Measurements from ENCODE around the gene IGF2BP3. TPM values are rescaled to one million over a fixed set of nuclear protein-coding genes. Genes with fewer than 3 reads are reported as not detected.

Gene IGF2BP3
- total RNA-seq, 1 donor from 2014 or later: 1.2 TPM

DNA sequence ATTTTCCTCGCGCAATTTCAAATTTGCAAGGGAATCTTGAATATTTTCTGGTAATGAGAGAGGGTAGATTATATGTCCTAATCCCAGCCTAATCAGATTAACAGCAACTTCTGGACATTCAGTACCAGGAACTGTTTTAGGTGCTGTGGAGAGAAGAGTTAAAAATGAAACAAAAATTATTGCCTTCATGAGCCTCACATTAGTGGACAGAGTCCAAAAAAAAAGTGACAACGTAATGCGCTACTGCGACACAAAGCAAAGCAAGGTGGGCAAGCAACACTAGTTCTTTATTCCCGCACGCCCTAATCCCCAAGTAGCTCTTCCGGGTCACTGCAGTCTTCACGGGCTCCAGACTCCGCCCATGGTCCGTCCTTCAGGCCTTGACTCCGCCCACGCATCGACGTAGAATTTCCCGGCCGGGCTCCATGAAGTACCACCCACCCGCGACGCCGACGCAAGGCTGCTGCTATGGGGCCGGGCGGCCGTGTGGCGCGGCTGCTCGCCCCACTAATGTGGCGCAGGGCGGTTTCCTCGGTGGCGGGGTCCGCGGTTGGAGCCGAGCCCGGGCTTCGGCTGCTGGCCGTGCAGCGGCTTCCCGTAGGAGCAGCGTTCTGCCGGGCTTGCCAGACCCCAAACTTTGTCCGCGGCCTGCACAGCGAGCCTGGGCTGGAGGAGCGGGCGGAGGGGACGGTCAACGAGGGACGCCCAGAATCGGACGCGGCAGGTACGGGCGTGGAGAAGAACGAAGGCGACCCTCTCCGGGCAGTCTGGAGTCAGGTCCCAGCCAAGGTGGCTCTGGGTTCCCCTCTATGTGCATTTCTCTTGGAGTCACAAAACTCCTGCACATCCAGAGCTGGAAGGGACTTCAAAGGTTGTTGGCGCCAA is 171.2 kb downstream of the IGF2BP3 start, which contains the start of gene MALSU1:
Gene MALSU1 (plus strand): TSS at position 455 of the 885 bp plus-strand sequence. CDS start 14 bp downstream, at position 469.
- DNase-seq (ENCODE audit: low spot score): peak; percentile 97

DNA sequence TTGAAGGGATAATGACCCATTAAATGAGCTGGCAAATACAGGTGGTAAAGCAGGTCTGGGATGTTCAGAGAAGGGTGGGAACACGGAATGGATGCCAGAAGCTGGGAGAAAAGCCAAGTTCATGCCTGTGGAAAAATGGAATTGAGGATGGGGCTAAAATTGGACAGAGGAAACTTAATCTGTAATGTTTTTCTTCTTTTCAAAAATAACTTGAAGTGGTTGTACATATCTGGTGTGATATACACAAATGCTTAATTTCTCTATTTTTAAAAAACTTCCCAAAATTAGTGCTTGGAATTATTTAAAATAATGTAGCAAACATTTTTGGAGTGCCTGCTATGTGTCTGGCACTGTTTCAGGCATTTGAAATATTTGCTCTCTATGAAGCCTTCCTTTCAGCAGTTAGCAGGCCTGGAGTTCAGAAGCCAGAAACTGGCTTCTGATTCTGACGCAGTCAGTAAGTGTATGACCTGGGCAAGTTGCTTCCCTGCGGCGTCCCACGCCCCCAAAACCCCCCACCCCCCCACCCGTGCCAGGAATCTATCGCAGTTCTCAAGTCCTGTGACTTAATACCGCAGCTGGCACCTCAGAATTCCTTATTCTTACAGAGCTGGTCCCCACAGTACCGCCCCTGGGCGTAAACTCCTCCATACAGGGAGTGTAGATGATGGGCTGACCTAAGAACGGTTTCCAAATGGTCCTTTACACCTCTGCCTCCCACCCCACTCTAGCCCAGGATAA is 172.0 kb downstream of the IGF2BP3 start:
- DNase-seq (ENCODE audit: low spot score): no peak

DNA sequence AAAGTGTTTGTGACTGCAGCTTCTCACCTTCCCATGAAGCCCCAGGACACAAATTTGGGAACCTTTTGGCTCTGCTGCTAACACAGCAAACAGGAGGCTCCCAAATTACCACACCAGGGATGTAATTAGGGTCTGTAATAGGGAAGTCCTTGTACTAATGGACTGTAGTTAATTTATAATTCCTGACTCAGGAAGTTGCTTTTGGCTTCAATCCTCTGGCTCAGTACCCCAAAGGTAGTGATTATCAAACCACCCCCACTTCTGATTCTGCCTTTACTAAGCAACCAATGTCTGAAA is 174.9 kb downstream of the IGF2BP3 start:
- DNase-seq (ENCODE audit: low spot score): no peak

DNA sequence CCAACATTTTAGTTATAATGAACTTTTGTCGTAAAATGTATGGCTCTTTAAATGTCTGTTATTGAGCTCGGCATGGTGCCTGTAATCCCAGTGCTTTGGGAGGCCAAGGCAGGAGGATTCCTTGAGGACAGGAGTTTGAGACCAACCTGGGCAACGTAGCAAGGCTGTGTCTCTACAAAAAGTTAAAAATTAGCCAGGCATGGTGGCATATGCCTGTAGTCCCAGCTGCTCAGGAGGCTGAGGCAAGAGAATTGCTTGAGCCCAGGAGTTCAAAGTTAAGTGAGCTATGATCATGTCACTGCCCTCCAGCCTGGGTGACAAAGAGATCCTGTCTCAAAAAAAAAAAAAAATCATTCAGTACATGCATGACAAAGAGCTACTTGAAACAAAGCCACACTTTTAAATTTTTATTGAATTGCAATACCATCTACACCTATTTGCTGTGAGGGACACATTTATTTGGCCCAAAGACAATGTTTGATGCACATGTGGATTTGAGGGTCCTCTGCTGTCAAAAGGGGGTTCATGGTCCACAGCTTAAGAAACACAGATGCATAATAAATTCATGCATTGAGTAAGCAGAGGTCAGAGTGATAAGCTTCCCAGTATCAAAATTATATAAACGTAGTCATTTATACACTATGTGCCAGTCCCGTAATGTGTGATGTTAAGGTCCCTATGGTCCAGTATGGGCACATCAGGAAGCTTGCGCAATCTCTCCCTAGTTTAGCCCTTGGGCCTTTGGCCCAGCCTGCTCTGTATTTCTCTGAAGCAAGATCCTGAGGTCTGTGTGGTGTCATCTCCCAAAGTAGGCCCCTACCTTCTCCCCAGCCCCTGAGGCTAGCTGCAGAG is 175.5 kb downstream of the IGF2BP3 start:
- no peak for DNase-seq (ENCODE audit: low spot score)

DNA sequence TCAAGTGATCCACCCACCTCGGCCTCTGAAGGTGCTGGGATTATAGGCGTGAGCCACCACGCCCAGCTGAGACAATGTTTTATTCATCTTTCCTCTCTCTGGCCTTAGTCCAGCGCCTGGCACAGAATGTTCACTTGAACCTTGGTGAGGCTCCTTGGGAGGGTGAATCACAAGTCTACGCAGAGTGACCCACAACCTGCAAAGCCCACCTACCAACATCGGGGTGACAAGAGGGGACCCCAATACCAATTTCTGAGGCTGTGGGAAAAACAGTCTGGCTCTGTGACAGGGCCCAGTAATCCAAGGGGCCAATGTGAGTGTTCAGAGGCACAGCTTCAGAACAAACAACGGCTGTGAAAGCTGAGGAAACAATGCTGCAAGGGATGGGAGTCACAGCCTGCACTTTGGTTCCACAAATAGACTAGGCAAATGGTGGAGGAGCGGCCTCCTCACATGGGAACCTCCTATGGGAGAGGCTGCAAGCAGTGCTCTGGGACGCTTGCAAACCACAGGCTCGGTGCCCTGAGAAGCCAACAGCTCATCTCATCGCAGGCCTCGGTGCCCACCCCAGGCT is 176.7 kb downstream of the IGF2BP3 start:
- no peak for DNase-seq (ENCODE audit: low spot score)

DNA sequence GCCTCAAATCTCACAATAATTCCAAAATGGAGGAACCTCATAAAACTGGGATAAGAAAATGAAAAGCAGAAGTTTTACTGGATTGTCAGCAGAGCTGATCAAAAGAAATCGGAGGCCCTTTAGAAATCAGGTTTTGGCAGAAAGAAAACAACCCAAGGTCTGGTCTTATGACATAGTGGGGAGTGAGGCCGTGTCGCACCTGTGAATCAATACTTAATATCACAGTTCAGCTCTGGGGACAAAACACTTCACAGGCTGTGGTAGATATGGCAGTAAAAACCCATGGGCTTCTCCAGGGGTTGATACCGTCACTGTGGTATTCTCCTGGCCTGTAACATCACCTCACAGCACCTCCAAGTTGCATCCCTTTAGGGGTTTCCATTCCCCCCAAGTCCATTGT is 177.7 kb downstream of the IGF2BP3 start:
- DNase-seq (ENCODE audit: low spot score): no peak

DNA sequence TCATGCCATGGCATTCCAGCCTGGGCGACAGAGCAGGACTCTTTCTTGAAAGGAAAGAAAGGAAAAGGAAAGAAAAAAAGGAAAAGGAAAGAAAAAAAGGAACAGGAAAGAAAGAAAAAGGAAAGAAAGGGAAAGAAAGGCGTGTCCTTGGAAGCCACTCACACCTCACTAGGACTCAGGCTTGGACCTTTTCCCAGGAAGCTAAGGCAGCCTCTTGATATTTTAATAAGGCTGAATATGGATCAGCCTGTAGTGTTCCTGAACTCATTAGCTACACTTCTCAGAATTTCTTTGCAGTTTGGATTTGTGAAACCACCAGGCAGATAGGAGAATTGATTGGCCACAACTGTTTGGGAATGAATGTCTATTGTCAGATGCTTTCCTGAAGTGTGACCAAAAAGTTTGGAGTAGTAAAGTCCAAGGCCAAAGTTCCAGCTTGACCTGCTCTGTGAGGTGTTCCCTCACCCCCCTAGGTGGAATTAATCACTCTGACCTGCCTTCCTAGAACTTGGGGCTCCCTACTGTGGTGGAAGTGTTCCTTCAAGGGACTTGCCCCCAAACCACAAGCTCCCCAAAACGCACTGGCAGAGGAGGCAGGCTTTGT is 178.2 kb downstream of the IGF2BP3 start:
- DNase-seq (ENCODE audit: low spot score): no peak

DNA sequence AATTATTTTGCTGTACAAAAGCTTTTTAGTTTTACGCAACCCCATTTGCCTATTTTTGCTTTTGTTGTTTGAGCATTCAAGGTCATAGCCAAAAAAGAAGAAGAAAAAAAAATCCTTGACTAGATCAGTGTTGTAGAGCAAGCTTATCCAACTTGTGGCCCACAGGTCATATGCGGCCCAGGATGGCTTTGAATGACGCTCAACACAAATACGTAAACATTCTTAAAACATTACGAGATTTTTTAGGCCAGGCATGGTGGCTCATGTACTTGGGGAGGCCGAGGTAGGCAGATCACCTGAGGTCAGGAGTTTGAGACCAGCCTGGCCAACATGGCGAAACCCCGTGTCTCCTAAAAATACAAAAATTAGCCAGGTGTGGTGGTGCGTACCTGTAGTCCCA is 179.3 kb downstream of the IGF2BP3 start:
- DNase-seq (ENCODE audit: low spot score): no peak

DNA sequence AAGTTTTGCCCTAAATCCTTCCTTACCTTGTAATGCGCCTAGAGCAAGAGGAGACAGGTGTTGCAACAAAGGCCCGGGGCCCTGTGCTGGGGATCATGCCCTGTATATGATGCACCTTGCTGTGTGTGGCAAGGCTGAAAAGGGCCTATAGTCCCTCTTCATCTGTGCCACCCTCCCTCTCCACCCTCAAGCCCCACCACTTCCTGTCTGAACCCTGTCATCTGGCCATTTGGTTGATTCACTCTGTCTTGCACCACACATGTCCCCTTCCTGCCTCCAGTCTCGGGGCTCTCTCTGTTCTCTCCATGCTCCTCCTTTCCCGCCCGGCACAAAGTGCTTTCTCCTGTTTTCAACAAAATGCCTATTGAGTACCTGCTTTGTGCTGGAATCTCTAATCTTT is 182.7 kb downstream of the IGF2BP3 start:
- no peak for DNase-seq (ENCODE audit: low spot score)

DNA sequence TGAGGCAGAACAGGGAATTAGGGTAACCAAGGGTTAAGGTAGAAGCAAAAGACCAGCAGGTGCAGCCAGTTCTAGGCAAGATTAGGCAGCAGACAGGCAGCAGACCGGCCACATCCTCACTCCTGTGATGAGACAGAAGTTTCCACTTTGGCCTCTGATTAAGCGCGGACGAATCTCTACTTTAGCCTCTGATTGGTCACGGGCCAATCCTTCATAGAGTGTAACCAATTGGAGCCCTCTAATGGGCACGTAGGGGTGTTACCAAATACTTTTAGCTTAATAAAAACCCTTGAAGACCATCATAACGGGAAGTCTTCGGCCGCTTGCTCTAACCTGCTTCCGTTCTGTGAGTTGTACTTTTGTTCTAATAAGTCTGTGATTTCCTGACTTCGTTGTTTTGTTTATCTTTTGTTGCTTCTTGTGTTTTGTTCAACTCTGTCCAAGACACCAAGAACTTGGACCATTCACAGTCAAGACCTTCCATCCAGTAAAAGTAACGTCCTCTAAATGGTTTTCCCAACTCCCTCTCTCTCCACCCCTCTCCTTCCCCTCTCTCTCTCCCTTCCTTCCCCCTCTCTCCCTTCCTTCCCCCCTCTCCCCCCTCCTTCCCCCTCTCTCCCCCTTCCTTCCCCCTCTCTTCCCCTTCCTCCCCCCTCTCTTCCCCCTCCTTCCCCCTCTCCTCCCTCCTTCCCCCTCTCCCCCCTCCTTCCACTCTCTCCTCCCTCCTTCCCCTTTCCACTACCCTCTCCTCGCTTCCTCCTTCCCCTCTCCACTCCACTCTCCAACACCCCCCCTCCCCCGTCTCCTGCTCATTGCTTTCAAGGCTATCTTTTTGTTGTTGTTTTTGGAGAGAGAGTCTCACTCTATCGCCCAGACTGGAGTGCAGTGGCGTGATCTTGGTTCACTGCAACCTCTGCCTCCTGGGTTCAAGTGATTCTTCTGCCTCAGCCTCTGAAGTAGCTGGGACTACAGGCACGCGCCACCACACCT is 184.3 kb downstream of the IGF2BP3 start:
- no peak for DNase-seq (ENCODE audit: low spot score)

DNA sequence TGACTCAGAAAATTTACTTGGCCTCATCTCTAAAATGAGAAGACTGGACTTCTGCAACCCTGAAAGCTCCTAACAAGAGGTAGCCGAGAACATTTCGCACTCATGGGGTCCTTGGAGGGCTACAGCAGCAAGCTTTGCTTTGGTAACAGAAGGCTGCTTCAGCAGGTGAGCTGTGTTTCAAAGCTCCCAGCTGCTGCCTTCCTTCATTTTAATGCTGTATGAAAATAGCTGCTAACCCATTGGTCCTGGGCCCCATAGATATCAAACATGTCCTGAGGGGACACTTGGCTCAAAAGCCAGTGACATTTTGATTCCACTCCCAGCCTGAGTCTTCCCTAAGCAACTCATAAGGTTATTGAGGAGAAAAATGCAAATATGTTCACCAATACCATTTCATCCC is 185.4 kb downstream of the IGF2BP3 start:
- DNase-seq (ENCODE audit: low spot score): no peak

DNA sequence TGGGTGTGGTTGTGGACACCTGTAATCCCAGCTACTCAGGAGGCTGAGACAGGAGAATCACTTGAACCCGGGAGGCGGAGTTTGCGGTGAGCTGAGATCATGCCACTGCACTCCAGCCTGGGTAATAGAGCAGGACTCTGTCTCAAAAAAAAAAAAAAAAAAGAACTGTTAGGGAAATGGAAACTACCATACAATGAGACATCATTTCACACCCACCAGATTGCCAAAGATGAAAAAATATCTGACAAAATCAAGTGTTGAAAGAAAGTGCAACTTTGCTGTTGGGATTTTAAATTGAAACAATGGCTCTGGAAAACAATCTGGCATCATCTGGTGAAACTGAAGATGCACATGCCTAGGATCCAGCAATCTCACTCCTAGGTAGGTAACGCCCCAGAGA is 187.2 kb downstream of the IGF2BP3 start:
- no peak for DNase-seq (ENCODE audit: low spot score)

DNA sequence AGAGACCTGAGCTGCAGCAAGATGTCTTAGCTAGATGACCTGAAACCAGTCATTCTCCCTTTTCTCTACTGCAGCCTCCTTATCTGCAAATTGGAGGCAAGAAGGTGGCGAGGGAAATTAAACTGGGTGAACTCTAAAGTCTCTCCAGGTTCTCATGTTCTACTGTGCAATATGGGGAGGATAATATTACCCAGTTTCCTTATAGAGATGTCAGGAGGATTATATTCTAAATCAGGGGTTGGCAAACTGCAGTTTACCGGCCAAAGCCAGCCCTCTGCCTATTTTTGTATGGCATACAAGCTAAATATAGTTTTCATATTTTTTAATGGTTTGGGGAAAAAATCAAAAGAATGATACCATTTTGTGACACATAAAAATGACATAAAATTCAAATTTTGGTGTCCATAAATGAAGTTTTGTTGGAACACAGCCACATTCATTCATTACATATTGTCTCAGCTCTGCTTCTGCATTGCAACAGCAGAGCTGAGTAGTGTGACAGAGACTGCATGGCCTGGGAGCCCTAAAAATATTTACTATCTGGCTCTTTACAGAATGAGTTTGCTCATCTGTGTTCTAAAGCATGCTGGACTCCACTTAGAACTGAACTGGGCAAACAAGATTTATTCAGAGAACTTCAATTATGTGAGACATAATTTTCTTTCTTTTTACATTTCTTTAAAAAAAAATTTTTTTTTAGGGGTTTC is 190.3 kb downstream of the IGF2BP3 start:
- DNase-seq (ENCODE audit: low spot score): no peak

DNA sequence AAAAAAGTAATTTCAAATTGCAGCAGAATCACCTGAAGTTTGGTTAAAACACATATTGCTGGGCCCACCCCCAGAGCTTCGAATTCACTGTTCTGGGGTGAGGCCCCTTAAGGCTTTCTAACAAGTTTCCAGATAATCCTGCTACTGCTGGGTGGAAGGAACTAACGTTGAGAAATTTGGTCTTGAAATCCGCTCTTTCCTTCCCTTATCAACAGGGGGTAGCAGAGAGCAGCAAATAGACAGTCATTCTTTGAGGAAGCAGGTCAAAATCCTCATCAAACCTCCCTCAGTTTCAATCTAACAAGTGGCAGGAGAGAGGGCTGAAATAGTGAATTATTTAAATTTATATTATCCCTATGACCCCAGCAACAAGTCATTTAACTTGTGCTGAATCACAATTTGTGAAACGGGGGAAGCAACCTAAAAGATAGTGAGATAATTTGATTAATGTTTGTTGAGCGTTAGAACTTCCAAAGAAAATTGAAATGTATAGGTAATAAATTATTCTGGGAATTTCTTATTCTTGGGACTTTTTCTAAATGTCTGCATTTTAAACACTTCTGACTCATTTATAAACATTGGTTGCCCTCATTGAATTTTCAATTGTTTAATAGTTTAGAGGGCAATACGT is 192.8 kb downstream of the IGF2BP3 start:
- DNase-seq (ENCODE audit: low spot score): no peak

DNA sequence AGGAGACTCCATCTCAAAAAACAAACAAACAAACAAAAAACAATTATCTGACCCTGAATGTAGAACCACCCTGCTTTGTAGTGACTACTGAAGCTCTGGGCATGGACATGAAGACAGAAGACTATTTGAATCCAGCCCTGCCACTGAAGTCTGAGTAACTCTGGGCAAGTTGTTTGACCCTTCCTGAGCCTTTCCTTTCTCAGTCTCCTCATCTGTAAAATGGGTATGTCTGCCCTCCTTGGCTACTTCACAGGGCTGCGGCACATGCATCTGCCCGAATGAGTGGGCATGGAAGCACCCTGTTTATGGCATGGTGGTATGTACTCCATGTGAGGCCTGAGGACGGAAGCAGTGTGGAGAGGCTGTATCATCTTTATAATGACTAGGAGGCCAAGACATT is 193.3 kb downstream of the IGF2BP3 start:
- no peak for DNase-seq (ENCODE audit: low spot score)

DNA sequence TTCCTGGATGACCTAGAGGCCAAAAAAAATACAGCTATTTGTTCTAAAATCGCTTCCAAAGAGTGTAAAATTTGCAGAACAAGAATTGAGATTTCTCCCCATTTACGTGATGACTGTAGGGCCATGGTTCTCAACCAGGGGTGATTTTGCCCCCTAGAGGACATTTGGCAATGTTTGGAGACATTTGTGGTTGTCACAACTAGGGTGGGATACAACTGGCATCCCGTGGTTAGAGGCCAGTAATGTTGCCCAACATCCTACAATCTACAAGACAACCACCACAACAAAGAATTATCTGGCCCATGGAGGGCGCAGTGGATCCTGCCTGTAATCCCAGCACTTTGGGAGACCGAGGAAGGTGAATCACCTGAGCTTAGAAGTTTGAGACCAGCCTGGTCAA is 193.9 kb downstream of the IGF2BP3 start:
- DNase-seq (ENCODE audit: low spot score): no peak

DNA sequence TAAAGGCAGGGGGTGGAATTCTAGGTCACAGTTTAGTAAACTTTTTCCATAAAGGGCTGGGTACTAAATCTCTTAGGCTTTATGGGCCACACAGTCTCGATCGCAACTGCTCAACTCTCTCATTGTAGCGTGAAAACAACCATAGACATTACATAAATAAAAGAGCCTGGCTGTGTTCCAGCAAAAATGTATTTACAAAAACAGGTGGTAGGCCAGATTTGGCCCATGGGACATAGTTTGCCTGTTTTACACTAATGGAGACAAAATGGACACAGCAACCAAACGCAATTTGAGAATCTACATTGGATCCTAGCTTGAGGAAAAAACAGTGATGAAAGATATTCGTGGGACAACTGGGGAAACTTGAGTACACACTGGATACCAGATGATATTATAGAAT is 194.4 kb downstream of the IGF2BP3 start:
- no peak for DNase-seq (ENCODE audit: low spot score)

DNA sequence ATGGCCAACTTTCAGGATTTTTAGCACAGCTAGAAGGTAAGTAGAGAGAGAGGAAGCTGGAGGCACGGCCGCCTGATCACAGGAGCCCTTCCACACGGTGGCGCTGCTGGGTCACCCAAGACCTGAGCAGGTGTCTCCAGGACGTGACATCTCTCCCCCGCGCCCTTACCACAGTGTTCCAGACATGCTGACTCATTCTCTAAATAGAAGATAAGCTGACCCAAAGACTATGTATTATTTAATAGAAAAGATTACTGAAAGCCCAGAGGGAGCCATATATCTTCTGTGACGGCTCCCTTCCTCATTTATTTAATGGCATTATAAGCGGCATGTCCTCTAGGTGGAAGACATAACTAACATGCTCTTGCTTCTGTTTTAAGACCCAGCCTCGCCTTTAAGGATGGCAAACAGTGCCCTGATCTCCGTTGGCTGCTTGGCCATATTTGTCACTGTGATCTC is 197.1 kb downstream of the IGF2BP3 start:
- peak; percentile 91 for DNase-seq (ENCODE audit: low spot score)

Measured in mesenteric fat pad (tissue), 1 donor.